Immature natural killer cell (primary cell): ENCODE measurements around the gene SERBP1. TPM values are rescaled to one million over a fixed set of nuclear protein-coding genes. Genes with fewer than 3 reads are reported as not detected.
"Not testable (repeated sequence)": the region's sequence is repeated elsewhere in the genome, so short reads cannot be mapped to it uniquely, and the experiment has no call there.

Experiments used
- DNase-seq, 3 donors: peaks; one replicate each; pipeline ENCODE4 v3.0.0; 2022; ENCODE audit warnings: mixed read lengths in 1 of 3
- H3K27ac Mint-ChIP-seq, 6 donors: one replicate each; pipeline ENCODE4 v1.8.0; 2020; ENCODE audit warnings: mixed read lengths in 6 of 6, mild to moderate bottlenecking in 5 of 6, inconsistent platforms in 4 of 6, moderate library complexity in 3 of 6
- H3K27me3 Mint-ChIP-seq, 3 donors: one replicate each; pipeline ENCODE4 v1.8.0; 2020 to 2021; ENCODE audit warnings: low read depth in 3 of 3, mild to moderate bottlenecking in 3 of 3, mixed read lengths in 3 of 3, moderate library complexity in 3 of 3, inconsistent platforms in 1 of 3
- H3K36me3 Mint-ChIP-seq, 3 donors: one replicate each; pipeline ENCODE4 v1.8.0; 2020; ENCODE audit warnings: mixed read lengths in 3 of 3, inconsistent platforms in 2 of 3, mild to moderate bottlenecking in 2 of 3
- H3K4me1 Mint-ChIP-seq, 2 donors: one replicate each; pipeline ENCODE4 v1.8.0; 2020; ENCODE audit warnings: inconsistent platforms in 2 of 2, mild to moderate bottlenecking in 2 of 2, mixed read lengths in 2 of 2, moderate library complexity in 1 of 2
- H3K4me3 Mint-ChIP-seq, 5 donors: one replicate each; pipeline ENCODE4 v1.8.0; 2020; ENCODE audit warnings: mild to moderate bottlenecking in 5 of 5, mixed read lengths in 5 of 5, inconsistent platforms in 3 of 5, moderate library complexity in 3 of 5
- H3K9me3 Mint-ChIP-seq, 6 donors: one replicate each; pipeline ENCODE4 v1.8.0; 2020; ENCODE audit warnings: mild to moderate bottlenecking in 6 of 6, mixed read lengths in 6 of 6, inconsistent platforms in 4 of 6, moderate library complexity in 3 of 6
- polyA plus RNA-seq, 3 donors: library from polyadenylated mRNA; unstranded; fragments of 300-500 nt; fragmentation: Illumina TruSeq; gene quantifications; one replicate each; pipeline ENCODE4 v1.2.3, GENCODE V29; 2021

SERBP1 gene
- polyA plus RNA-seq, 3 donors from 2014 or later: 92.1 to 162 (median 125) TPM

DNA sequence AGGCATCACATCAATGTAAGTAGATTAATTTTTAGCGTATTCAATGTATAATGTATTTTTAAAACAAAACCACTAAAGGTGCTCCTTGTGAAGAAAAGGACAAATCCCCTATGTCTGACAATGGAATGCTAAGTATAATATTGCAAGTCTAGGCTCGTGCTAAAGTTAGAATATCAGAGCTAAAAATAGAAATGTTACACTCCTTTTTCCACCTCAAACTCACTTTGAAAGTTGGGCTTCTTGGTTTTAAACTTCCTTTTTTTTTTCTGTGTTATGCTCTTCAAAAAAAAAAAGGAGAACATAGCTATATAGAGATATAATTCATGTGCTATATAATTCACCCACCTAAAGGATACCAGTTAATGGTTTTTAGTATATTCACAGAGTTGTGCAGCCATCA is 3.6 kb upstream of the SERBP1 start:
- Mint-ChIP-seq H3K4me3 (no peak overlapping the region), H3K4me1 (peaks cover 19 to 22% of the 10 kb centered on the region in 2 donors)
- no peak for DNase-seq

GRCh38 chr1:67432745-67433144 is 2.5 kb upstream of the SERBP1 start:
- Mint-ChIP-seq H3K9me3 (peaks cover 0 to 2% (median 0%) of the 10 kb centered on the region in 6 donors), H3K4me3 (no peak overlapping the region), H3K4me1 (peaks cover 30 to 33% of the 10 kb centered on the region in 2 donors), H3K27me3 (peaks cover 20 to 24% (median 21%) of the 10 kb centered on the region in 3 donors), H3K27ac (peak overlapping the region in 3 of 6 donors; percentile 47 to 96 (median 85)), H3K36me3 (peaks cover 0 to 7% (median 2%) of the 10 kb centered on the region in 3 donors)
- no peak for DNase-seq

More for the DNA sequence above, 3.6 kb upstream of the SERBP1 start:
- Mint-ChIP-seq H3K27ac (peak overlapping the region in 2 of 6 donors; percentile 10 to 96), H3K36me3 (peaks cover 0 to 6% (median 2%) of the 10 kb centered on the region in 3 donors), H3K9me3 (peaks cover 0 to 2% (median 0%) of the 10 kb centered on the region in 6 donors), H3K27me3 (peaks cover 19 to 22% (median 22%) of the 10 kb centered on the region in 3 donors)

GRCh38 chr1:67431869-67432578 is 1.8 kb upstream of the SERBP1 start:
- H3K4me3 Mint-ChIP-seq: peak overlapping the region; percentile 69 to 95 (median 94)
- peaks cover 0 to 2% (median 0%) of the 10 kb centered on the region in 6 donors for H3K9me3 Mint-ChIP-seq
- H3K36me3 Mint-ChIP-seq: peaks cover 0 to 7% (median 2%) of the 10 kb centered on the region in 3 donors
- peak overlapping the region; percentile 90 to 100 (median 98) for H3K27ac Mint-ChIP-seq
- no peak for DNase-seq
- H3K27me3 Mint-ChIP-seq: peaks cover 20 to 24% (median 21%) of the 10 kb centered on the region in 3 donors
- peaks cover 37 to 40% of the 10 kb centered on the region in 2 donors for H3K4me1 Mint-ChIP-seq

DNA sequence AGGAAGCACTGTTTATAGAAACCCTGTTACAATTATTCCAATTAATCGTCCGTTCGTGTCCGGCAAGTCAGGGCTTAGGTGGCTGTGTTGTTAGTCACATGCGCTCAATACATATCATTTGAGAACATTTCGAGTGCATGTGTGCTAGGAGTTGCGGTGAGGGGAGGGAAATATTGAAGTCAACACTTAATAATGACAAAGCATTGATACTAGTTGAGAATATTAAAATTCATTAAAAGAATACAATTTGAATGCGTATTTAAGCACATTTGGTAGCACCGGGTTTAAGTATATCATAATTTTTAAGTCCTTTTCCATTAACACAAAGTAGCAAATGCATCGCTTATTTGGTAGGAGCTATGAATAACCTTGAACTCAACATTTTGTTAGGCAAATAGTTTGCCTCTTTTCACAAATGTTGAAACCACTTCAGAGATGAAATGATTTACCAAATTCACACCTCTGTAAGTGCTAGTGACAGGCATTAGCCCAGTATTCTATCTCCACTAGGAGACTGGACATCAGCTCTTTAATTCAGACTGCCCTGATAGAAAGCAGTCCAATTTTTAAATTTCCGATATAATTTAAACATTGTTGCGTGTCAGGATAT is 1.1 kb upstream of the SERBP1 start:
- Mint-ChIP-seq H3K9me3 (peaks cover 0 to 2% (median 0%) of the 10 kb centered on the region in 6 donors), H3K4me1 (peaks cover 43 to 48% of the 10 kb centered on the region in 2 donors)

DNA sequence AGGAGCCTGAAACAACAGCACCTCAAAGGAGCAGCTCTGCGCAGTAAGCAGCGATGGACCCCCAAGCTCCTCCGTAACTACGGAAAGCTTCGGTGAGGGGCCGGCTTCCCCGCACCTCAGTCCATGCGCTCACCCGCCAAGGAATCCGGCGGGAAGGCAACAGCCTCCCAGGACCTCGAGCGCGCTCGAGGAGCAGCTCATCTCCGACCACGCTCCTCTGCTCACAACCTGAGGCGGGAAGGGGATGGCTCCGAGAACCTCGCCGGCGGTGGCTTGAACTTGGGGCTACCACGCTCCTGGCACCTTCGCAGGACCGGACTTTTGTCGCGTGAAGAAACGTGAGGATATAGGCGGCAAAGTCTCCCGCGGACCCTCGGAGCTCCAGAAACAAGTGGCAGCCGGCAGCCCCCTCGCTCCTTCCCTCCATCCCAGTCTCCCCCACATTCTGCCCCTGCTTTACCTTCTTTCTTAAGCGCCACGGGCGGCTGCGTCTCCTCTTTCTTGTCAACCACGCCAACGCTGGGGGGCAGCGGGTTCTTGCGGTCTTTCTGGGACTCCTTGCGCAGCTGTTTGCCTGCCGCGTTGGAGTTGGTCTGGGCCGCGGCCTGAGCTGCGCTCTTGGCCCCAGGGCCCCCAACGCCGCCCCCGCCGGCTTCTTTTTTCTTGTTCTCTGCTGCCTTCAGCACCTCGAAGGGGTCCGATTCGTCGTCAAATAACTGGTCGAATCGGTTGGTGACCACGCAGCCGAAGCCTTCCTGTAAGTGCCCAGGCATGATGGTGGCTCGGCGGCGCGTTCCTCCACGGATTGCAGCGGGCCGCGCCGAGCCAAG is 459 bp downstream of the SERBP1 start:
- peak overlapping the region; percentile 94 to 100 (median 98) for H3K27ac Mint-ChIP-seq

More for the DNA sequence above, 1.1 kb upstream of the SERBP1 start:
- DNase-seq: no peak
- Mint-ChIP-seq H3K27ac (peak overlapping the region; percentile 94 to 100 (median 98)), H3K4me3 (peak overlapping the region; percentile 90 to 97 (median 95)), H3K36me3 (peaks cover 0 to 7% (median 3%) of the 10 kb centered on the region in 3 donors), H3K27me3 (peaks cover 20 to 24% (median 21%) of the 10 kb centered on the region in 3 donors)

DNA sequence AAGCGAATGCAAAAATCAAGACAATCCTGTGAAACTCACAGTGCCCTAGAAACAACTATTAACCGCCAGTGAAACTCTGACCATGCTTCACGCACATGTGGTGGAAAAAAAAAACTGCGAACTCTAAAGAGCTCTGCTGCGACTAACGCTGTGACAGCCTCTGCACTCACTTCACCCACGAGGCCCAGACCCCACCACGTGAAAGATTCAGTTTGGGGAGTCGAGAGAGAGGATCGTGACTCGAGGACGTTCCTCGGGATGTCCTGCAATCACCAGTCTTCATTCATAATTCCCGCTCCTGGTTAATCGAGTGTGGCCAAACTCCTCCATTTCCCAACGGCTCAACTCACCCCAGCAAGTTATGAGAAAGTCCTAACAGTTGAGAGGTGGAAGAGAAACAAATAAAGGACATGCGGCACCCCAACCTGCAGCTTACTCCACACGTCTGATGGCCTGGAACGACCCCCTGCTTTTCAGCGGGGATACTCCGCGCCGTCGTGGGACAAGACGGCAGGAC is 1.1 kb downstream of the SERBP1 start:
- peak overlapping the region; percentile 90 to 97 (median 95) for H3K4me3 Mint-ChIP-seq
- H3K4me1 Mint-ChIP-seq: peaks cover 60 to 68% of the 10 kb centered on the region in 2 donors
- peaks cover 0 to 2% (median 0%) of the 10 kb centered on the region in 6 donors for H3K9me3 Mint-ChIP-seq
- DNase-seq: peak; percentile 84 to 86 (median 85)
- H3K27me3 Mint-ChIP-seq: peaks cover 20 to 22% (median 21%) of the 10 kb centered on the region in 3 donors
- H3K36me3 Mint-ChIP-seq: peaks cover 4 to 22% (median 21%) of the 10 kb centered on the region in 3 donors
- peak overlapping the region; percentile 94 to 100 (median 98) for H3K27ac Mint-ChIP-seq

More for the DNA sequence above, 459 bp downstream of the SERBP1 start:
- peaks cover 0 to 2% (median 0%) of the 10 kb centered on the region in 6 donors for H3K9me3 Mint-ChIP-seq
- H3K27me3 Mint-ChIP-seq: peaks cover 20 to 22% (median 21%) of the 10 kb centered on the region in 3 donors
- H3K4me3 Mint-ChIP-seq: peak overlapping the region; percentile 90 to 97 (median 95)
- peaks cover 4 to 17% (median 17%) of the 10 kb centered on the region in 3 donors for H3K36me3 Mint-ChIP-seq
- DNase-seq: no peak
- peaks cover 57 to 63% of the 10 kb centered on the region in 2 donors for H3K4me1 Mint-ChIP-seq

GRCh38 chr1:67427947-67428346 is 2.3 kb downstream of the SERBP1 start:
- H3K9me3 Mint-ChIP-seq: peaks cover 0 to 2% (median 0%) of the 10 kb centered on the region in 6 donors
- H3K36me3 Mint-ChIP-seq: peaks cover 4 to 29% (median 26%) of the 10 kb centered on the region in 3 donors
- peaks cover 62 to 76% of the 10 kb centered on the region in 2 donors for H3K4me1 Mint-ChIP-seq
- peak overlapping the region; percentile 94 to 100 (median 98) for H3K27ac Mint-ChIP-seq
- H3K27me3 Mint-ChIP-seq: peaks cover 19 to 24% (median 22%) of the 10 kb centered on the region in 3 donors
- no peak for DNase-seq
- peak overlapping the region; percentile 90 to 97 (median 95) for H3K4me3 Mint-ChIP-seq

GRCh38 chr1:67427465-67427864 is 2.7 kb downstream of the SERBP1 start:
- Mint-ChIP-seq H3K4me1 (peaks cover 62 to 76% of the 10 kb centered on the region in 2 donors), H3K9me3 (peaks cover 0 to 2% (median 0%) of the 10 kb centered on the region in 6 donors), H3K27me3 (peaks cover 19 to 24% (median 24%) of the 10 kb centered on the region in 3 donors), H3K4me3 (peak overlapping the region; percentile 90 to 97 (median 95)), H3K27ac (peak overlapping the region; percentile 94 to 100 (median 98)), H3K36me3 (peaks cover 4 to 34% (median 26%) of the 10 kb centered on the region in 3 donors)
- DNase-seq: no peak

- H3K4me3 Mint-ChIP-seq: no peak overlapping the region
- peaks cover 2 to 5% (median 2%) of the 10 kb centered on the region in 3 donors for H3K27me3 Mint-ChIP-seq
- H3K4me1 Mint-ChIP-seq: peaks cover 52 to 70% of the 10 kb centered on the region in 2 donors
- H3K36me3 Mint-ChIP-seq: peaks cover 4 to 66% (median 31%) of the 10 kb centered on the region in 3 donors
- H3K27ac Mint-ChIP-seq: peak overlapping the region in 5 of 6 donors; percentile 31 to 88 (median 42)
- DNase-seq: no peak
- no peaks in the 10 kb centered on the region for H3K9me3 Mint-ChIP-seq
Observed at GRCh38 chr1:67420835-67421492, 9.2 kb downstream of the SERBP1 start.

DNA sequence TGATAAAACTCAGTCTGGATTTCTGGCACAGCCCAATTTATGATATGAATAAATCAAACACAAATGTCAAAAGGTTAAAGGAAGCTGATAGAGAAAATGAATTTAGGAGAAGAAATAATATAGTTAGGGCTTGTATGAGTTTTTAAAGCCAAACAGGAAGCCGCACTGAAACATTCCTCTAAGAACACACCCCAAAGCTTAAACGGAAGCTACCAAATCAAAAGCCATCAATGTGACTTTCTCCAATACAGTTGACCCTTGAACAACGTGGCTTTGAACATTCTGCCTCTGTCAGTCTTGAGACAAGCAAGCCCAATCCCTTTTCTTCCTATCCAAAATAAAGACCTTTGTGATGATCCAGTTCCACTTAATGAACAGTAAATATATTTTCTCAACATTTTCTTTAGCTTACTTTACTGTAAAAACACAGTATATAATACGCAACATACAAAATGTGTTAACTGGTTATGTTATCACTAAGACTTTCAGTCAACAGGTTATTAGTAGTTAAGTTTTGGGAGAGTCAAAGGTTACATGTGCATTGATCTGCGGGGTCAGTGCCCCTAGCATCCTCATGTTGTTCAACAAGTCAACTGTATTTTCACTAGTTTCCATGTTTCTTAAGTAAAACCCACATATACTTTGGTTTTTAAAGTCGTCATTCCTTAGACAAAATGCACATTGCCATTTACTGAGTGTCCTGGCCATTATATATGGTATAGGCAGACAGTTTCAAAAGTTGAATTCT is 11.2 kb downstream of the SERBP1 start:
- Mint-ChIP-seq H3K27me3 (peaks cover 2 to 7% (median 2%) of the 10 kb centered on the region in 3 donors), H3K4me1 (peaks cover 47 to 64% of the 10 kb centered on the region in 2 donors), H3K4me3 (peak overlapping the region in 2 of 5 donors; percentile 10 to 25), H3K27ac (peak overlapping the region; percentile 31 to 82 (median 70)), H3K9me3 (no peaks in the 10 kb centered on the region), H3K36me3 (peaks cover 10 to 64% (median 29%) of the 10 kb centered on the region in 3 donors)
- no peak for DNase-seq

GRCh38 chr1:67417733-67418132 is 12.5 kb downstream of the SERBP1 start:
- Mint-ChIP-seq H3K4me1 (peaks cover 45 to 56% of the 10 kb centered on the region in 2 donors), H3K27ac (peak overlapping the region; percentile 31 to 71 (median 62)), H3K36me3 (peaks cover 12 to 56% (median 24%) of the 10 kb centered on the region in 3 donors)
- not testable (repeated sequence) for DNase-seq, H3K9me3 Mint-ChIP-seq, H3K27me3 Mint-ChIP-seq, H3K4me3 Mint-ChIP-seq

DNA sequence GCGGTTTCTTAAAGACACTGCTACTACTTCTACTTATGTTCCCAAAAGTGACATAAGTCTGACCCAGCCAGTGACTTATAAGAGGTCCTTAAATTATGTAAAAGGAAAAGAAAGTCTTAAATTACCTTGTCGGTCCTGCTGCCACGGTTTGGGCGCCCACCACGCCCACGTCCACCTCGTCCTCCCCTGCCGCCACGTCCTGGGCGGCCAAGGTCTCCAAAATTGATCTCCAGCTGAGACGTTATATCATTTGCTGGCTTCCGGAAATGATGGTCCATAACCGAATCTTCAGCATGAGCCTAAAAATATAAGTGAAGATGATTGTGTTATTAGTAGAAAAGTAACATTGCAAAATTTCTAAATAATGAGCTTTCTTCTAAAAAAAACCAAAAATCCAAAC is 15.2 kb downstream of the SERBP1 start:
- no peak for DNase-seq
- H3K4me3 Mint-ChIP-seq: no peak overlapping the region
- peaks cover 12 to 46% (median 26%) of the 10 kb centered on the region in 3 donors for H3K36me3 Mint-ChIP-seq
- peaks cover 0 to 6% (median 0%) of the 10 kb centered on the region in 3 donors for H3K27me3 Mint-ChIP-seq
- H3K4me1 Mint-ChIP-seq: peaks cover 31 to 46% of the 10 kb centered on the region in 2 donors
- no peaks in the 10 kb centered on the region for H3K9me3 Mint-ChIP-seq
- H3K27ac Mint-ChIP-seq: peak overlapping the region; percentile 11 to 81 (median 62)
